NT2/D1 (cell line): Measurements from ENCODE around the gene MEF2C.
A peak's percentile ranks its signal among the peaks of the same experiment; 100 is the strongest.

Experiments
- DNase-seq: peaks from one replicate; pipeline ENCODE4 v3.0.0-alpha.2; 2011; ENCODE audit warnings: low read depth, low spot score
- H3K27me3 ChIP-seq: 2 replicates; pipeline ENCODE4 v1.6.0; 2011; ENCODE audit warnings: mild to moderate bottlenecking; ENCODE audit not compliant: insufficient read length, insufficient read depth
- H3K36me3 ChIP-seq: 2 replicates; pipeline ENCODE4 v1.6.1; 2011; ENCODE audit warnings: mild to moderate bottlenecking, low read length, mixed read lengths; ENCODE audit not compliant: insufficient read depth, insufficient read length
- H3K4me1 ChIP-seq: 2 replicates; pipeline ENCODE4 v1.5.1; 2011; ENCODE audit not compliant: insufficient read depth, insufficient read length
- H3K4me3 ChIP-seq: 2 replicates; pipeline ENCODE4 v1.5.1; 2011; ENCODE audit warnings: low read depth; ENCODE audit not compliant: insufficient read length
- H3K9ac ChIP-seq: 2 replicates; pipeline ENCODE4 v1.6.0; 2011; ENCODE audit warnings: low read depth; ENCODE audit not compliant: insufficient read length
- H3K9me3 ChIP-seq: 2 replicates; pipeline ENCODE4 v1.5.1; 2011; ENCODE audit warnings: mild to moderate bottlenecking, low read length; ENCODE audit not compliant: insufficient read depth
- SUZ12 ChIP-seq: IDR thresholded peaks from 2 replicates; pipeline ENCODE4 v1.6.1; 2011; ENCODE audit not compliant: insufficient read length, insufficient read depth; ENCODE audit errors: extremely low read depth
- YY1 ChIP-seq: IDR thresholded peaks from 2 replicates; pipeline ENCODE4 v1.6.1; 2011; ENCODE audit not compliant: insufficient read length, insufficient read depth
- ZNF274 ChIP-seq: IDR thresholded peaks from 2 replicates; pipeline ENCODE4 v1.6.1; 2011; ENCODE audit warnings: mild to moderate bottlenecking, low read depth, low read length

MEF2C gene

GRCh38 chr5:88895681-88896501 lies 12.9 kb upstream of the MEF2C start:
- Histone ChIP-seq H3K9ac (no peak overlapping the region), H3K36me3 (no peaks in the 10 kb centered on the region), H3K9me3 (no peaks in the 10 kb centered on the region), H3K27me3 (no peaks in the 10 kb centered on the region), H3K4me3 (no peak overlapping the region), H3K4me1 (no peaks in the 10 kb centered on the region)
- TF ChIP-seq ZNF274 (no peak), YY1 (no peak), SUZ12 (no peak)
- no peak for DNase-seq

GRCh38 chr5:88892669-88893068 lies 9.7 kb upstream of the MEF2C start:
- Histone ChIP-seq H3K27me3 (peaks cover 30% of the 10 kb centered on the region), H3K4me1 (no peaks in the 10 kb centered on the region), H3K36me3 (no peaks in the 10 kb centered on the region), H3K9me3 (no peaks in the 10 kb centered on the region), H3K9ac (no peak overlapping the region), H3K4me3 (no peak overlapping the region)
- TF ChIP-seq SUZ12: no peak
- TF ChIP-seq YY1: no peak
- TF ChIP-seq ZNF274: no peak
- no peak for DNase-seq

GRCh38 chr5:88890070-88890781 lies 7.2 kb upstream of the MEF2C start:
- no peak for DNase-seq
- TF ChIP-seq ZNF274 (no peak), YY1 (no peak), SUZ12 (no peak)
- no peaks in the 10 kb centered on the region for H3K36me3 ChIP-seq
- no peaks in the 10 kb centered on the region for H3K4me1 ChIP-seq
- peaks cover 54% of the 10 kb centered on the region for H3K27me3 ChIP-seq
- H3K4me3 ChIP-seq: peak overlapping the region; percentile 60
- no peak overlapping the region for H3K9ac ChIP-seq
- H3K9me3 ChIP-seq: no peaks in the 10 kb centered on the region

- Histone ChIP-seq H3K36me3 (no peaks in the 10 kb centered on the region), H3K9me3 (no peaks in the 10 kb centered on the region), H3K27me3 (peaks cover 62% of the 10 kb centered on the region), H3K9ac (peak overlapping the region; percentile 68), H3K4me1 (no peaks in the 10 kb centered on the region), H3K4me3 (peak overlapping the region; percentile 60)
- DNase-seq: no peak
- TF ChIP-seq YY1 (no peak), SUZ12 (no peak), ZNF274 (no peak)
Measured at GRCh38 chr5:88889189-88890069, 6.4 kb upstream of the MEF2C start.

- H3K27me3 ChIP-seq: peaks cover 68% of the 10 kb centered on the region
- DNase-seq: no peak
- H3K9me3 ChIP-seq: no peaks in the 10 kb centered on the region
- H3K4me3 ChIP-seq: peak overlapping the region; percentile 60
- H3K36me3 ChIP-seq: no peaks in the 10 kb centered on the region
- H3K9ac ChIP-seq: peak overlapping the region; percentile 61
- H3K4me1 ChIP-seq: no peaks in the 10 kb centered on the region
- no peak for TF ChIP-seq ZNF274
Measured at GRCh38 chr5:88888848-88889188, 5.8 kb upstream of the MEF2C start.

GRCh38 chr5:88888291-88888690 lies 5.3 kb upstream of the MEF2C start:
- Histone ChIP-seq H3K9ac (no peak overlapping the region), H3K4me3 (no peak overlapping the region), H3K9me3 (no peaks in the 10 kb centered on the region), H3K36me3 (no peaks in the 10 kb centered on the region), H3K4me1 (no peaks in the 10 kb centered on the region), H3K27me3 (peaks cover 72% of the 10 kb centered on the region)
- no peak for DNase-seq
- TF ChIP-seq SUZ12 (no peak), YY1 (no peak), ZNF274 (no peak)

- TF ChIP-seq SUZ12: no peak
- no peak for TF ChIP-seq ZNF274
- no peak for TF ChIP-seq YY1
- Histone ChIP-seq H3K4me1 (no peaks in the 10 kb centered on the region), H3K4me3 (no peak overlapping the region), H3K27me3 (peaks cover 80% of the 10 kb centered on the region), H3K36me3 (no peaks in the 10 kb centered on the region), H3K9me3 (no peaks in the 10 kb centered on the region), H3K9ac (no peak overlapping the region)
- no peak for DNase-seq
Measured at GRCh38 chr5:88887342-88887741, 4.4 kb upstream of the MEF2C start.
